ENCODE data around the gene SRSF3.

SRSF3 gene

DNA sequence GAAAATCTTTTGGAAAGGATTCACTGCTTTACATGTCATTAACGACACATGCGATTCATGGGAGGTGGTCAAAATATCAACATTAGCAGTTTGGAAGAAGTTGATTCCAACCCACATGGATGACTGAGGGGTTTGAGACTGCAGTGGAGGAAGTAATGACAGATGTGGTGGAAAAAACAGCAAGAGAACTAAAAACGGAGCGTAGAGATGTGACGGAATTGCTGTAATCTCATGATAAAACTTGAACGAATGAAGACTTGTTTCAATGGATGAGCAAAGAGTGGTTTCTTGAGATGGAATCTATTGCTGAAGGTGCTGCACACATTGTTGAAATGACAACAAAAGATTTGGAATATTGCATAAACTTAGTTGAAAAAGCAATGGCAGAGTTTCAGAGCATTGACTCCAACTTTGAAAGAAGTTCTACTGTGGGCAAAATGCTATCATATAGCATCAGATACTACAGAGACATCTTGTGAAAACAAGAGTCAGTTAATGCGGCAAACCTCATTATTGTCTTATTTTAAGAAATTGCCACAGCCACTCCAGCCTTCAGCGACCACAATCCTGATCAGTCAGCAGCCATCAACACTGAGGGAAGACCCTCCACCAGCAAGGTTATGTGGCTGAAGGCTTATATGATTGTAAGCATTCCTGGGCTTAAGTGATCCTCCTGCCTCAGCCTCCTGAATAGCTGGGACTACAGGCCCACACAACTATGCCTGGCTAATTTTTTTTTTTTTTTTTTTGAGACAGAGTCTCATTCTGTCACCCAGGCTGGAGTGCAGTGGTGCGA lies 19.2 kb downstream of the SRSF3 start:
- POLR2A ChIA-PET (ENCODE audit: low non-redundant PET), result no interaction called here
- DNase-seq (ENCODE audit: low spot score), result no peak
- peak overlapping the region; percentile 50 for H3K27ac ChIP-seq
- CTCF ChIA-PET, result no interaction called here
- TF ChIP-seq, protein P1, sequence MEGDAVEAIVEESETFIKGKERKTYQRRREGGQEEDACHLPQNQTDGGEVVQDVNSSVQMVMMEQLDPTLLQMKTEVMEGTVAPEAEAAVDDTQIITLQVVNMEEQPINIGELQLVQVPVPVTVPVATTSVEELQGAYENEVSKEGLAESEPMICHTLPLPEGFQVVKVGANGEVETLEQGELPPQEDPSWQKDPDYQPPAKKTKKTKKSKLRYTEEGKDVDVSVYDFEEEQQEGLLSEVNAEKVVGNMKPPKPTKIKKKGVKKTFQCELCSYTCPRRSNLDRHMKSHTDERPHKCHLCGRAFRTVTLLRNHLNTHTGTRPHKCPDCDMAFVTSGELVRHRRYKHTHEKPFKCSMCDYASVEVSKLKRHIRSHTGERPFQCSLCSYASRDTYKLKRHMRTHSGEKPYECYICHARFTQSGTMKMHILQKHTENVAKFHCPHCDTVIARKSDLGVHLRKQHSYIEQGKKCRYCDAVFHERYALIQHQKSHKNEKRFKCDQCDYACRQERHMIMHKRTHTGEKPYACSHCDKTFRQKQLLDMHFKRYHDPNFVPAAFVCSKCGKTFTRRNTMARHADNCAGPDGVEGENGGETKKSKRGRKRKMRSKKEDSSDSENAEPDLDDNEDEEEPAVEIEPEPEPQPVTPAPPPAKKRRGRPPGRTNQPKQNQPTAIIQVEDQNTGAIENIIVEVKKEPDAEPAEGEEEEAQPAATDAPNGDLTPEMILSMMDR (conservative IDR thresholded peaks at IDR 0.05; ENCODE audit: low read depth), result no peak

DNA sequence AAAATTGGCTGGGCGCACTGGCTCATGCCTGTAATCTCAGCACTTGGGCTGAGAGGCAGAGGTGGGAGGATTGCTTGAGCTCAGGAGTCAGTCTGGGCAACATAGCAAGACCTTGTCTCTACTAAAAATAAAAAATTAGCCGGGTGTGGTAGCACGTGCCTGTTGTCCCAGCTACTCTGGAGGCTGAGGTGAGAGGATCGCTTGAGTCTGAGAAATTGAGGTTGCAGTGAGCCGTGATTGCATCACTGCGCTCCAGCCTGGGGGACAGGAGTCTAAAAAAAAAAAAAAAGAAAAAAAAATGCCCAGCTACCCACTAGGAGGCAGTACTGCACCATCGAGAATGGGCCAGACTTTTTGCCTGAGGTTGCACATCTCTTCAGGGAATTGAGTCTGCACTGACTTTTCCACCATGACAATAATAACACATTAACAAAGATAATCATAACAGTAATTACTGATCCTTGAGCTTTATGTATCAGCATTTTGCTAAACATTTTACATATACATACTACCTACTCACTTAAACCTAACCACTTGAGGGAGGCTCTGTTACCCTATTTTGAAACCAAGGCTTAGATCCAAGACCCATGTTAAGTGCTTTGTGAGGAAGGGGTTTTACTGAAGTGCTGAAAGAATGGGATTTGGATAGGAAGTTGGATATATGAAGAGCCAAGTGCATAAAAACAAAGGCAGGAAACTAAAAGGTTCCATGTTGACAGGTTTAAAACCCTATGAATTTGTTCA lies 21.0 kb downstream of the SRSF3 start:
- H3K27ac ChIP-seq, result peak overlapping the region; percentile 50
- DNase-seq (ENCODE audit: low spot score), result peak; percentile 49
- POLR2A ChIA-PET (ENCODE audit: low non-redundant PET), result interaction anchor here (0.6 to 0.7 kb wide), 3 partner anchors 191 to 955 kb away, joined by 4 to 7 read pairs (median 5); no protein-coding TSS in a partner anchor
- TF ChIP-seq, protein P1 (conservative IDR thresholded peaks at IDR 0.05; ENCODE audit: low read depth), result peak; percentile 68
- CTCF ChIA-PET, result interaction anchor here (0.6 to 1.9 kb wide), 25 partner anchors 9 to 494 kb away, joined by 3 to 13 read pairs (median 4); no protein-coding TSS in a partner anchor

DNA sequence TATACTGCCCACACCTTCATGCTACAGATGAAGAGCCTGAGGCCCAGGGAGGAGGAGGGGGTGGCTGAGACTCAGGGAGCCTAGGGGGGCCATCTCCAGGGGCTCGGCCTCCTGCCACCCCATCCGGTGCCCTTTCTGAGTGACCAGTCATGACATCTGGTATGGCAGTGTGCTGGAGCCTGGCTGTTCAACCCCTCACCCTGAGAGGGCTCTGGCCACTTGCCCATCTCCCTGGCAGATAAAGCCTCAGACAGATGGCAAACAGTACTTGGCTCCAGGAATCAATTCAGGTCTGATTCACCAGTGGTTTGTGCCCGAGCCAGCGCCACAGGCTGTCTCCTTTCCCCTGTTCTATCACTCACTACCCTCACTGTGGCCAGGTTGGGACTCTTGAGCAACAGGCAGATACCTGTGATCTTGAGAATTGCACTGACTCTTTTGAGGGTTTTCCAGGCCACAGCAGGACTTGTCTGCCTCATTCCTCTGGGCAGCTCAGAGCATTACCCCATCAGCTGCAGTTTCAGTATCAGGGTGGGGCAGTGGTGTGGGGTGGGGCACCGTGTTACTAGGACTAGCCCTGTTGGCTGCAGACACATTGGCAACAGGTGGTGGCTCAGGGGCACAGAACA lies 22.8 kb downstream of the SRSF3 start:
- POLR2A ChIA-PET (ENCODE audit: low non-redundant PET), result interaction anchor here (0.6 to 1.0 kb wide), 2 partner anchors 62 to 139 kb away, joined by 3 to 5 read pairs; partner anchors contain the start of gene CDKN1A
- peak; percentile 77 for DNase-seq (ENCODE audit: low spot score)
- CTCF ChIA-PET, result interaction anchor here (0.6 kb wide), 1 partner anchor 65 kb away, joined by 3 read pairs; no protein-coding TSS in a partner anchor
- H3K27ac ChIP-seq, result peak overlapping the region; percentile 89
- TF ChIP-seq, protein P1 (conservative IDR thresholded peaks at IDR 0.05; ENCODE audit: low read depth), result no peak

GRCh38 chr6:36618366-36619355 lies 24.5 kb downstream of the SRSF3 start:
- CTCF ChIA-PET, result interaction anchor here (0.6 to 1.2 kb wide), 6 partner anchors 62 to 232 kb away, joined by 3 to 5 read pairs (median 3); no protein-coding TSS in a partner anchor
- POLR2A ChIA-PET (ENCODE audit: low non-redundant PET), result interaction anchor here (1.2 kb wide), 1 partner anchor 60 kb away, joined by 3 read pairs; the partner anchor contains the start of gene CDKN1A
- DNase-seq (ENCODE audit: low spot score), result no peak
- TF ChIP-seq, protein P1 (conservative IDR thresholded peaks at IDR 0.05; ENCODE audit: low read depth), result no peak
- peak overlapping the region; percentile 89; the same call in 1 of the 2 replicates for H3K27ac ChIP-seq

DNA sequence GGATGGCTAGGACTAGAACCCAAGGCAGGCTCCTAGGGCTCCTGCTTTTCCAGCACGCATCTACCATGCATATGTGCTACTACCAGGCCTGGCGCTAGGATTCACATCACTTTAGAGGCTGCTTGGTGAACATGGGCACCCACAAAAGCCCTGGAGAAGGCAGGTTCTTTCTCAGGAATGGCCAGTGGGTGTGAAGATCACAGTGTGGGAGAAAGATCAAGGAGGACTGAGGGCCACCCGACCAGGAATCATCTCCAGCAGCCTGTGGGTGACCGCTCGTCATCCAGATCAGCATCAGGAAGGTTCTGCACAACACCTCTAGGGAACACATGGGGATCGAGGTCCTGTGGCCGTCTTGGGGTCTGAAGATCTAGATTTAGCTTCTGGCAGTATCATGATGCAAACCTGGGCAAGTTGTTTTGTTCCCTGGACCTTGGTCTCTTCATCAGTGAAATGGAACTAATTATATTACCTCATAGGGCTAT lies 27.3 kb downstream of the SRSF3 start:
- CTCF ChIA-PET, result no interaction called here
- DNase-seq (ENCODE audit: low spot score), result no peak
- POLR2A ChIA-PET (ENCODE audit: low non-redundant PET), result no interaction called here
- no peak overlapping the region for H3K27ac ChIP-seq
- TF ChIP-seq, protein P1 (conservative IDR thresholded peaks at IDR 0.05; ENCODE audit: low read depth), result no peak

Measured in RWPE1 (cell line).